GM12864 (cell line): ENCODE results near the gene RUNX2.

Experiments
- DNase-seq: peaks from one replicate; pipeline ENCODE4 v3.0.0-alpha.2; 2011; ENCODE audit warnings: low read depth
- H3K4me3 ChIP-seq: 2 replicates; pipeline ENCODE4 v1.5.1; 2011; ENCODE audit warnings: mild to moderate bottlenecking, low read depth, low read length, control low read depth
- TF ChIP-seq, protein P1 (sequence below): IDR thresholded peaks from 2 replicates; pipeline ENCODE4 v1.5.1; 2011; ENCODE audit warnings: low read depth, mild to moderate bottlenecking, moderate library complexity, low read length, control low read depth, inconsistent platforms; ENCODE audit errors: missing control alignments

RUNX2 gene

GRCh38 chr6:45576648-45577624 lies 248.8 kb downstream of the RUNX2 start:
- TF ChIP-seq, protein P1, sequence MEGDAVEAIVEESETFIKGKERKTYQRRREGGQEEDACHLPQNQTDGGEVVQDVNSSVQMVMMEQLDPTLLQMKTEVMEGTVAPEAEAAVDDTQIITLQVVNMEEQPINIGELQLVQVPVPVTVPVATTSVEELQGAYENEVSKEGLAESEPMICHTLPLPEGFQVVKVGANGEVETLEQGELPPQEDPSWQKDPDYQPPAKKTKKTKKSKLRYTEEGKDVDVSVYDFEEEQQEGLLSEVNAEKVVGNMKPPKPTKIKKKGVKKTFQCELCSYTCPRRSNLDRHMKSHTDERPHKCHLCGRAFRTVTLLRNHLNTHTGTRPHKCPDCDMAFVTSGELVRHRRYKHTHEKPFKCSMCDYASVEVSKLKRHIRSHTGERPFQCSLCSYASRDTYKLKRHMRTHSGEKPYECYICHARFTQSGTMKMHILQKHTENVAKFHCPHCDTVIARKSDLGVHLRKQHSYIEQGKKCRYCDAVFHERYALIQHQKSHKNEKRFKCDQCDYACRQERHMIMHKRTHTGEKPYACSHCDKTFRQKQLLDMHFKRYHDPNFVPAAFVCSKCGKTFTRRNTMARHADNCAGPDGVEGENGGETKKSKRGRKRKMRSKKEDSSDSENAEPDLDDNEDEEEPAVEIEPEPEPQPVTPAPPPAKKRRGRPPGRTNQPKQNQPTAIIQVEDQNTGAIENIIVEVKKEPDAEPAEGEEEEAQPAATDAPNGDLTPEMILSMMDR = no peak
- H3K4me3 ChIP-seq = no peak overlapping the region
- DNase-seq = no peak

GRCh38 chr6:45577836-45578504 lies 249.8 kb downstream of the RUNX2 start:
- H3K4me3 ChIP-seq = no peak overlapping the region
- DNase-seq = no peak
- TF ChIP-seq, protein P1 = no peak

DNA sequence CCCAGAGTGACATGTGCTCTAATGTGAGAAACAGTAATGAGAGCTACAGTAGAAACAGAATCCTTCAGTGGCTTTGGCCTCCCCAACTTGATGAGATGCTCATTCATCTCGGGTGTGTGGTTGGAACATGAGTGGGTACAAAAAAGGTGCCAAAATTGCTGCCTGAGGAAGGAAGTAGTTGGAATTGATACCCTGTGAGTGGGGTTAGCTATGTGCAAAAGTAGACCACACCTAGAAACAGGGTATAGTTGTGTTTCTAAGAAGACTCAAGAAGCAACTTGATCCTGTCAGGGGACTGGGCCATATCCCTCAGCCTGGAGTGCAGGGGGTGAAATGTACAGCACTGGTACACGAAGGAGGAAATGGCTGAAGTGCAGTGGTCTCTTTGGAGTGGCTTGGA lies 256.0 kb downstream of the RUNX2 start:
- no peak overlapping the region for H3K4me3 ChIP-seq
- TF ChIP-seq, protein P1 = no peak

GRCh38 chr6:45586216-45587171 lies 258.4 kb downstream of the RUNX2 start:
- TF ChIP-seq, protein P1 = no peak
- DNase-seq = no peak
- no peak overlapping the region for H3K4me3 ChIP-seq

More for the DNA sequence above, 256.0 kb downstream of the RUNX2 start:
- DNase-seq = no peak

DNA sequence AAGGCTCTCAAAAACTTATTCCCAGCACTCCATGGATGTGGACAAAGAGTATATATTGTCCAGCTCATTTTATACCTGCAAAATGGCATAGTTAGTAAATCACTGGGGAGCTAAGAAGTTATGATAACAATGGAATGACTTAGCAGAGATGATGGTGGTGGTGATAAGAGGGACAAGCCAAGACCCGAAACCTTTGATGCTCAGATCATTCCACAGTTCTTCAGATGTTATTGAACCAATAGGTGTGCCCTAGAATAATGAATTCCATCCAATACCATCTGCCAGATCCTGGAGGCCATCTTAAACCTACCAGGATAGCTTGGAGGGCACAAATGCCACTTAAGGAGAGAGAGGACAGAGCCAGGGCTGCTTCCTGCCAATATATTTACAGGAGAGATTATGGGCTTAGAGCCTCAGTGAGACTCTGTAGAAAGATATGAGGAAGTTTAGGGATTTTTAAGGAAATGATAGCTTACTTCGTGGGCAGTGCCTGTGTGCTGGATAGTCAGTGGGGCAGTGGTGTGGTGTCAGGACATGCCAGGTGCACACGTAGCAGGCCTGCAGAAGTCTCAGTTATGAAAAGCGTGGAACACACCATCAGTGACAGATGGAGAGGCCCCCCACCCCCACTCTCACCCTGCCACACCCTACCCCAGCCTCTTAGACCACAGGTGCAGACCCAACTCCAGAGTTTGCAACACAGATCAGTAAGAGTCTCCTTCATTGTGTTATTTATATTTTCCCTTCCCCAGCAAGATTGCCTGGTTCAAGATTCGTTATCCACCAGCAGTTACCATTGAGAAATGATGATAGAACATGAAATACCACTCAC lies 259.3 kb downstream of the RUNX2 start:
- DNase-seq = no peak
- TF ChIP-seq, protein P1 = no peak
- H3K4me3 ChIP-seq = no peak overlapping the region

- no peak for DNase-seq
- TF ChIP-seq, protein P1 = no peak
- H3K4me3 ChIP-seq = no peak overlapping the region
Observed at GRCh38 chr6:45589367-45589766, 261.2 kb downstream of the RUNX2 start.
